CD4-positive, alpha-beta T cell (primary cell): ENCODE measurements around the gene COL20A1. TPM values are rescaled to one million over a fixed set of nuclear protein-coding genes. Genes with fewer than 3 reads are reported as not detected.

Experiments used
- ATAC-seq: fragments of 200-7000 bp; cut with Tn5 transposase; one replicate; pipeline ENCODE4 v1.10.0; 2022; ENCODE audit warnings: mild to moderate bottlenecking; ENCODE audit not compliant: poor library complexity
- CTCF ChIA-PET: fragments of 350-600 bp; sonication (Branson Sonifier 250); formaldehyde crosslinking; loops from one replicate; lab custom pipeline; 2021; ENCODE audit warnings: antibody characterized with exemption, inconsistent platforms; lab: Charles Lee
- POLR2A ChIA-PET: fragments of 350-600 bp; sonication (Branson Sonifier 250); formaldehyde crosslinking; loops from one replicate; lab custom pipeline; 2021; ENCODE audit warnings: antibody characterized with exemption, inconsistent platforms; lab: Charles Lee
- DNase-seq, 14 experiments: peaks; one replicate each; pipeline ENCODE4 v3.0.0-alpha.2; 2013 to 2020; ENCODE audit warnings: mixed read lengths in 2 of 14
- H3K27ac ChIP-seq, 2 donors: one replicate each; pipeline versions ENCODE4 v1.5.1 to v1.7.0; 2013; ENCODE audit warnings: low read length in 2 of 2, low read depth in 1 of 2, mild to moderate bottlenecking in 1 of 2
- H3K27me3 ChIP-seq, 2 experiments: 1 replicate in 1 of 2; 2 replicates in 1 of 2; pipeline versions ENCODE4 v1.6.1 to v1.7.0; 2013; ENCODE audit warnings: low read length in 2 of 2, control low read depth in 1 of 2, mild to moderate bottlenecking in 1 of 2, moderate library complexity in 1 of 2; ENCODE audit not compliant: insufficient read depth in 2 of 2, control insufficient read depth in 1 of 2
- H3K36me3 ChIP-seq: one replicate; pipeline ENCODE4 v1.6.1; 2013; ENCODE audit warnings: low read length, control low read depth; ENCODE audit not compliant: insufficient read depth
- H3K4me1 ChIP-seq: one replicate; pipeline ENCODE4 v1.6.1; 2013; ENCODE audit warnings: low read length, control low read depth; ENCODE audit not compliant: insufficient read depth
- H3K4me3 ChIP-seq: one replicate; pipeline ENCODE4 v1.5.1; 2013; ENCODE audit warnings: mild to moderate bottlenecking, low read length, moderate library complexity
- H3K9me3 ChIP-seq, 2 experiments: 1 replicate in 1 of 2; 2 replicates in 1 of 2; pipeline versions ENCODE4 v1.6.1 to v1.7.0; 2013; ENCODE audit warnings: low read length in 2 of 2, mild to moderate bottlenecking in 2 of 2, control low read depth in 1 of 2, moderate library complexity in 1 of 2; ENCODE audit not compliant: control insufficient read depth in 1 of 2, insufficient read depth in 1 of 2
- H3K27ac Mint-ChIP-seq: one replicate; pipeline ENCODE4 v1.8.0; 2020; ENCODE audit warnings: mixed read lengths
- H3K27me3 Mint-ChIP-seq: one replicate; pipeline ENCODE4 v1.8.0; 2021; ENCODE audit warnings: mixed read lengths
- H3K36me3 Mint-ChIP-seq: one replicate; pipeline ENCODE4 v1.8.0; 2021; ENCODE audit warnings: low read depth, mixed read lengths
- H3K4me1 Mint-ChIP-seq: one replicate; pipeline ENCODE4 v1.8.0; 2021; ENCODE audit warnings: low read depth, mixed read lengths
- H3K4me3 Mint-ChIP-seq: one replicate; pipeline ENCODE4 v1.8.0; 2020; ENCODE audit warnings: mild to moderate bottlenecking, mixed read lengths
- H3K9me3 Mint-ChIP-seq: one replicate; pipeline ENCODE4 v1.8.0; 2020; ENCODE audit warnings: mixed read lengths
- CTCF ChIP-seq: fragments of 200-600 bp; IDR thresholded peaks from one replicate; pipeline ENCODE4 v1.8.0; 2022; ENCODE audit warnings: antibody characterized with exemption, mild to moderate bottlenecking
- intact Hi-C, 2 experiments: fragments of 100-400 bp; cut with DNase I in 1 of 2; cut with micrococcal nuclease in 1 of 2; formaldehyde crosslinking; loops; one replicate each; pipeline versions ENCODE4 v1.15.1 to v1.9.0; 2023 to 2025; cut with DNase I, micrococcal nuclease
- total RNA-seq, 174 experiments: library from RNA in 2 of 174; stranded (reverse) in 2 of 174; gene quantifications; one replicate each; pipeline ENCODE4 v1.2.3 and lab custom pipeline; 2021 to 2026

COL20A1 gene
- total RNA-seq, 2 experiments from 2014 or later: 0.03 TPM; not detected in 1

- H3K27ac Mint-ChIP-seq: no peak overlapping the region
- H3K9me3 ChIP-seq: no peaks in the 10 kb centered on the region
- H3K27me3 Mint-ChIP-seq: peaks cover 13% of the 10 kb centered on the region
- H3K9me3 Mint-ChIP-seq: no peaks in the 10 kb centered on the region
- ATAC-seq: no peak
- POLR2A ChIA-PET: no interaction called here
- no peaks in the 10 kb centered on the region for H3K36me3 ChIP-seq
- no peak for DNase-seq
- intact Hi-C loops: no loop called here
- peaks cover 7% of the 10 kb centered on the region for H3K4me1 ChIP-seq
- H3K4me3 ChIP-seq: no peak overlapping the region
- peaks cover 12% of the 10 kb centered on the region for H3K4me1 Mint-ChIP-seq
- CTCF ChIA-PET: no interaction called here
- no peak overlapping the region for H3K4me3 Mint-ChIP-seq
- no peaks in the 10 kb centered on the region for H3K36me3 Mint-ChIP-seq
- H3K27ac ChIP-seq: no peak overlapping the region
- TF ChIP-seq CTCF: no peak
- peaks cover 12 to 17% of the 10 kb centered on the region in 2 experiments for H3K27me3 ChIP-seq
Observed at GRCh38 chr20:63267691-63268090, 25.3 kb upstream of the COL20A1 start.

- Mint-ChIP-seq H3K27me3 (peaks cover 8% of the 10 kb centered on the region), H3K9me3 (no peaks in the 10 kb centered on the region), H3K4me3 (no peak overlapping the region), H3K4me1 (peaks cover 13% of the 10 kb centered on the region), H3K27ac (no peak overlapping the region), H3K36me3 (peaks cover 1% of the 10 kb centered on the region)
- Histone ChIP-seq H3K27me3 (peaks cover 6 to 17% of the 10 kb centered on the region in 2 experiments), H3K9me3 (no peaks in the 10 kb centered on the region), H3K36me3 (no peaks in the 10 kb centered on the region), H3K4me3 (no peak overlapping the region), H3K4me1 (peaks cover 10% of the 10 kb centered on the region), H3K27ac (no peak overlapping the region)
- ChIA-PET CTCF (no interaction called here), POLR2A (no interaction called here)
- no peak for TF ChIP-seq CTCF
- intact Hi-C loops: no loop called here
- ATAC-seq: no peak
- DNase-seq: no peak
Observed at GRCh38 chr20:63268256-63268655, 24.7 kb upstream of the COL20A1 start.

- CTCF ChIA-PET: no interaction called here
- intact Hi-C loops: no loop called here
Observed at GRCh38 chr20:63268671-63269439, 24.1 kb upstream of the COL20A1 start.

More at GRCh38 chr20:63268671-63269439, 24.1 kb upstream of the COL20A1 start:
- no peaks in the 10 kb centered on the region for H3K36me3 ChIP-seq
- H3K27me3 Mint-ChIP-seq: peaks cover 8% of the 10 kb centered on the region
- no peak overlapping the region for H3K4me3 Mint-ChIP-seq
- peaks cover 19% of the 10 kb centered on the region for H3K4me1 Mint-ChIP-seq
- peaks cover 5 to 17% of the 10 kb centered on the region in 2 experiments for H3K27me3 ChIP-seq
- H3K4me3 ChIP-seq: no peak overlapping the region
- DNase-seq (no peak), ATAC-seq (no peak)
- no peak for TF ChIP-seq CTCF
- H3K36me3 Mint-ChIP-seq: peaks cover 7% of the 10 kb centered on the region
- H3K9me3 Mint-ChIP-seq: no peaks in the 10 kb centered on the region
- no peak overlapping the region for H3K27ac ChIP-seq
- POLR2A ChIA-PET: no interaction called here
- no peak overlapping the region for H3K27ac Mint-ChIP-seq
- H3K4me1 ChIP-seq: peaks cover 16% of the 10 kb centered on the region
- H3K9me3 ChIP-seq: no peaks in the 10 kb centered on the region
